NCI-H1694 treated with DMSO at 0.1 percent for 48 hours (cell line): ENCODE results near the gene GREB1L.
"Not testable (repeated sequence)": the region's sequence is repeated elsewhere in the genome, so short reads cannot be mapped to it uniquely, and the experiment has no call there.

Experiments used
- DNase-seq: peaks from one replicate; lab custom pipeline; 2025; lab: John Stamatoyannopoulos, UW

The GREB1L gene

DNA sequence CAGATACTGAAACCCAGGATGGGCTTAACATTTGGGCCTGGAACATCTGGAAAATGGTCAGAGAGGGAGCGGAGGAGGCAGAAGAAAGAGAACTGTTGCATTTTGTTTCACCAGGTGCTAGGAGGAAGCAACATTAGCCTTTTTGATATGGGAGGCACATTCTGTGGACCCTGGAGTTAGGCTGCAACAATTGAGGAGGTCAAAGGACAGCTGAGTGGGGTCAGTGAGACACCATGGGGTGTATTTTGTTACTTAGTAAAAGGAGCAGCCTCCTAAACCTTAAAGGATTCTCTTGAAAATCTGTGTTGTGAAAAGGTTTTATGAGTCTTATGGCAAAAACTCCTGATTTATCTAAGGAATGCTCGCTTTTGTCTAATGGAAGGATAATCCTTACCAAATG, 124.9 kb downstream of the GREB1L start:
- no peak for DNase-seq

- DNase-seq, result no peak
Measured at GRCh38 chr18:21369146-21369545, 127.1 kb downstream of the GREB1L start.

- DNase-seq, result not testable (repeated sequence)
Measured at GRCh38 chr18:21369597-21369996, 127.6 kb downstream of the GREB1L start.

- no peak for DNase-seq
Measured at GRCh38 chr18:21383031-21383430, 141.0 kb downstream of the GREB1L start.

DNA sequence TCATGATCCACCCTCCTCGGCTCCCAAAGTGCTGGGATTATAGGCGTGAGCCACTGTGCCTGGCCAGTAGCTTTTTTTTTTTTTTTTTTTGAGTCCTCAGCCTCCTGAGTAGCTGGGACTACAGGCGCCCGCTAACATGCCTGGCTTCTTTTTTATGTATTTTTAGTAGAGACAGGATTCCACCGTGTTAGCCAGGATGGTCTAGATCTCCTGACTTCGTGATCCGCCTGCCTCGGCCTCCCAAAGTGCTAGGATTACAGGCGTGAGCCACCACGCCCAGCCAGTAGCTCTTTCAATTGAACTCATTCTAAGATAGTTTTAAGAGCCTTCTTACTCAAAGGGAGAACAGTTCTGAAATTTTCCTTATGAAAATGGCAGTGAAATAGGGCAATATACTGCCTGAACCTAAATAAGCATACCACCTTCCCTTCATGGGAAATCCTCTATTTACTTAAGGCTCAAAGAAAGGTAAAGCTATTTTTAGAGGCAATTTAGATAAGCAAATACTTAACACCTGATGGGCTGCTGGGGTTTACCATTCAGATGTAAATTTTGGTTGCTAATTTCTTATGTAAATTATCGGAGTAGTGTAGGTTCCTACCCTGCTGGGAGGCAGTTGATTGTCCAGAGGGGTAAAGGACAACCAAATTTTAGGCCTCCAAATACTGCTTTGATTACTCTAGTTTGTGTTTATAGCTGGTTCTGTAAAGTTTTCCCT, 144.7 kb downstream of the GREB1L start:
- DNase-seq, result no peak

GRCh38 chr18:21387886-21388285, 145.9 kb downstream of the GREB1L start:
- no peak for DNase-seq

- no peak for DNase-seq
Measured at GRCh38 chr18:21389283-21389682, 147.3 kb downstream of the GREB1L start.

DNA sequence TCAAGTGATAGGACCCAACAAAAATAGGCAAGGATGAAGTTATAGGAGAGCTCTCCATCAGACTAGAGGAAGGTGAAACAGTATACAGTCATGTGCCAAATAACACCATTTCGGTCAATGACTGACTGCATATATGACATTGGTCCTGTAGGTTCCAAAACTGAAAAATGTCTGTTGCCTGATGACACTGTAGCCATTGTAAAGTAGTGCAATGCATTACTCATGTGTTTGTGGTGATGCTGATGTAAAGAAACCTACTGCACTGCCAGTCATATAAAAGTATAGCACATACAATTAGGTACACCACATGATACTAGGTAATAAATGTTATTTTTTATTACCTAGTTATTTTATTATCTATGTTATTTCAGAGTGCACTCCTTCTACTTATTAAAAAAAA, 147.9 kb downstream of the GREB1L start:
- DNase-seq, result no peak

- DNase-seq, result no peak
Measured at GRCh38 chr18:21391074-21391673, 149.1 kb downstream of the GREB1L start.

- no peak for DNase-seq
Measured at GRCh38 chr18:21393986-21394385, 152.0 kb downstream of the GREB1L start.

DNA sequence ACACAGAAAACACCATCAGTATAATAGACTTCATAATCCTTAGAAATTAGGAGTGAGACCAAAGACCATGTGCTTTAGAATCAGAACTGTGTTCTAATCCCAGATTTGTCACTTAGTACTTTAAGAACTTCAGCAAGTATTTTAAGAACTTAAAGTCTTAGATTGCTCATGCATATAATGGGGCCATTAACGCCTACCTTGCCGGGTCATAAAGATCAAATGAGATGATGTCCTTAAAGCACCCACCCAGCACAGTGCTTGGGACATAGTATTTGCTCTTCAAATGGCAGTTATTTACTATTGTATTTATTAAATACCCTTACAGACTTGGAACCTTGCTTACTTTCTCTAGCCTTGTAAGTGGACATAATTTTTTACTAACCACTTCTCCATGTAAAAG, 156.1 kb downstream of the GREB1L start:
- DNase-seq, result no peak

- DNase-seq, result no peak
Measured at GRCh38 chr18:21402272-21402671, 160.2 kb downstream of the GREB1L start.

- DNase-seq, result no peak
Measured at GRCh38 chr18:21404426-21404825, 162.4 kb downstream of the GREB1L start.

DNA sequence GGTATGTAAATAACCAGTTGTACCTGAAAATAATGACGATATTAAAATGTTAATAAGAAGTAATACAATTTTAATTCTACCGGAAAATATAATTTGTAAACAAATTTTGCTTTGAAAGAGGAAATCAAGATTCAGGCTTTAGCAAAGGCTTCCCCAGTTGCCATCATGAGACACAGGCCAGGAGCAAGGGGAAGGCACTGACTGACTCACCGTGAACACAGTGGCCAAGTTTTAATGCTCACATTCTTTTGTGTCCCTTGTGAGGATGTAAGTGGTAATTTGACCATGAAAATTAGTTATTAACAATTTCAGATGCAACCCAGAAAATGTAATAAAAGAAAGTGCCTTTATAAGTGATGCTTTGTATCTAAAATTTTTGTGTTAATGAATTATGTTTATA, 164.1 kb downstream of the GREB1L start:
- DNase-seq, result no peak

GRCh38 chr18:21408681-21409080, 166.6 kb downstream of the GREB1L start:
- DNase-seq, result no peak

GRCh38 chr18:21433436-21433835, 191.4 kb downstream of the GREB1L start:
- DNase-seq, result no peak

- DNase-seq, result no peak
Measured at GRCh38 chr18:21439431-21439846, 197.4 kb downstream of the GREB1L start.

- no peak for DNase-seq
Measured at GRCh38 chr18:21441670-21442069, 199.6 kb downstream of the GREB1L start.

DNA sequence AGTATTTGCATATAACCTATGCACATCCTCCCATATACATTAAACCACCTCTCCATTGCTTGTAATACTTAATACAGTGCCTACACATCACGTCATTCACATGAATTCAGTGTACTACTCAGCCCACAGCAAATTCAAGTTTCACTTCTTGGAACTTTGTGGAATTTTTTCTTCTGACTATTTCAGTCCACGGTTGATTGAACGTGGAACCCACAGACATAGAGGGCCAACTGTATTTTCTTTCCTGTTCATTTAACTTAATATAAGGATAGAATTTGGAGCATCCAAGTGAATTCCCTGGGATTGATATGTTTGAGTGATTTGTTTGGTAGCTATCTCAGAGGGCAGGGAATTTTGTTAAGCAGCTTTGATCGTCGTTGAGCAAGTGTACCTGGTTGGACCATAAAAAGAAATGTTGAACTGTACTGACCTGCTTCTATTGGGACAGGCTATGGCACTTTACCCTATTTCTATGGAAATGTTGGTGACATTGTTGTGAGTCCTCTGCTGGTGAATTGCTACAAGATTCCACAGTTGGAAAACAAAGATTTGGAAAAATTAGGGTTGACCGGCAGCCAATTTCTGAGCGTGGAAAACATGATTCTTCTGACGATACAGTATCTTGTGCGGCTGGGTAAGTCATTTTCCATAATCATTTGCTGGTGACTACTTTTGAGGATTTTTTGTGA, 201.9 kb downstream of the GREB1L start:
- DNase-seq, result no peak

DNA sequence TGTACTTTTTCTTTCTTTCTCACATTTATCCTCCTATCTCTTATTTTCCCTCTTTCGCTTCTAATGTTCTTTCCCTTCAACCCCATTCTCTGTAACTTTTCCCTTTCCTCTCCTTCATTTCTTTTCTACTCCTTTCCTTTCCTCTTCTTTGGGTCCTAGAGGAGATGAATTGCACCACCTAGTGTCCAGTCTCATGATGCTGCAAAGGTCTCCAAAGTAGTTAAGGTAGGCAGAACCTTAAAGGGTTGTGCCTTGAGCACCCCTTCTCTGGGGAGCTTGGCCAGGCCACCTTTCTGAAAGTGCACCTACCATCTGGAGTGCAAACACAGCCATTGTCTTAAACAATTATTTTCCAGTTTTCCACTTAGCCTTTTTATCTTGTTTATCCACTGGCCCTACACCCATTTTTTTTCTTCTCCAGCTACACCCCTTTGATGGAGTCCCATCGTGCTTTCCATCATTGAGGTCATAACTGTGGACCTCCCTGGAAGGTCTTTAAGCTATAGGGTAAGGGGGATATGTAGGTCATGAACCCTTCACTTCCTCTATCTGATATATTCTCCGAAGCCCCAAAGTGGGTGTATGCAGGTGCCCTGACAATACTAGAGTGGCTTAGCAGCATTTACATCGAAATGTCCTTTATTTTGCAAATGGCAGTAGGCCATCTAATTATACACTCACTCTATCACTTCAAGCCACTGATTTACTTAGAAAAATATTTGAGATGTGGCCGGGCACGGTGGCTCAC, 202.6 kb downstream of the GREB1L start:
- peak; percentile 12 for DNase-seq

DNA sequence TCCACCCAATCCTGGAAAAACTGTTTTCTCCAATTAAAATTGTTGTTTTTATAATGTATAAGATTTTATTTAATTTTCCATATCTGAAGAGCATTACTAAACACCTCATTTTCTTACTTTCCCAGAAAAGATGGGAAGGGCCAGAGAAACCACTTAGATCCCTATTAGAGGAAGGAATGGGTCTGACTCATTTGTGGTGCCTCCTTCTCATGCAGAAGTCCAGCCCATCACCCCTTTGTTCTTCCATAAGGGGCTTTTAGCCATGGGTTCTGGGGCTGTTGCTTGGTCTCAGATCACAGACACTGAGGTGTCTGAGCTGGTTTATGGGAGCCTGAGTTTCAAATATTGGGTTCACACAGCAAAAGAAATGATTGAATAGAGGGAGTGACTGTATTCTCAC, 206.3 kb downstream of the GREB1L start:
- DNase-seq, result no peak
